Prostate gland (tissue), 2 donors: ENCODE measurements around the gene EVC.

Source experiments
- CTCF ChIP-seq, 4 experiments: fragments of 200-600 bp in 2 of 4; fragments of 450-650 bp in 2 of 4; sonication (generic) in 2 of 4; IDR thresholded peaks; 1 replicate in 3 of 4; 2 replicates in 1 of 4; pipeline ENCODE4 v1.5.1; 2016 to 2019; ENCODE audit warnings: antibody characterized with exemption in 4 of 4, mild to moderate bottlenecking in 2 of 4, moderate library complexity in 2 of 4
- POLR2A ChIP-seq: fragments of 450-650 bp; IDR thresholded peaks from one replicate; pipeline ENCODE4 v1.6.1; 2016; ENCODE audit warnings: antibody characterized with exemption, mild to moderate bottlenecking

- no peak for TF ChIP-seq CTCF (IDR thresholded peaks at IDR 0.05)
- TF ChIP-seq POLR2A: no peak
Measured at GRCh38 chr4:5703831-5704230, 7.2 kb upstream of the EVC start.
